Left ventricle myocardium superior (tissue), 1 donor: ENCODE measurements around the gene C14orf132. TPM values are rescaled to one million over a fixed set of nuclear protein-coding genes. Genes with fewer than 3 reads are reported as not detected.
"Not testable (repeated sequence)": the region's sequence is repeated elsewhere in the genome, so short reads cannot be mapped to it uniquely, and the experiment has no call there.

ENCODE experiments used
- ATAC-seq: fragments of 200-7000 bp; cut with Tn5 transposase; one replicate; pipeline ENCODE4 v1.9.1; 2020; ENCODE audit warnings: mild to moderate bottlenecking, moderate library complexity
- DNase-seq: peaks from one replicate; pipeline ENCODE4 v3.0.0-alpha.2; 2020
- intact Hi-C: fragments of 100-400 bp; cut with micrococcal nuclease; formaldehyde crosslinking; loops from one replicate; pipeline ENCODE4 v1.11.0; 2022
- long read RNA-seq: library from polyadenylated mRNA; unstranded; transcript quantifications from one replicate; pipeline ENCODE4 v2.0.0, GENCODE V29; 2021
- total RNA-seq: library from RNA; stranded (reverse); fragmentation: NEBNext Ultra II Directional; extraction: Animal tissue kit (Norgen Biotek cat#: 25700); gene quantifications from one replicate; pipeline ENCODE4 v1.2.1, GENCODE V29; 2021
- donor health status: DM: no; HTN: yes; CAD: no; lungs with severe emphysema.

C14orf132 gene
- total RNA-seq, result 2.4 TPM
- long read RNA-seq, partial matches to known transcripts, result 0 of 1 reads
- long read RNA-seq, other reads (novel, unspliced or antisense), result 1 of 1 reads

GRCh38 chr14:96038920-96039632 lies at the start of gene C14orf132:
C14orf132 (plus strand) TSS chr14:96039362; CDS start chr14:96039501, 139 bp downstream.
- DNase-seq (peak; percentile 80), ATAC-seq (peak; percentile 96)
- intact Hi-C loops, result no loop called here

- DNase-seq, result no peak
- intact Hi-C loops, result loop anchor here (2.0 to 5.0 kb wide), 2 partner anchors 278 to 433 kb away; no protein-coding TSS in a partner anchor
- ATAC-seq, result no peak
Measured at GRCh38 chr14:95993768-95994592, 45.2 kb upstream of the C14orf132 start.

- intact Hi-C loops, result loop anchor here (2.0 to 5.0 kb wide), 2 partner anchors 278 to 434 kb away; no protein-coding TSS in a partner anchor
- no peak for DNase-seq
Measured at GRCh38 chr14:95994593-95994928, 44.6 kb upstream of the C14orf132 start.

GRCh38 chr14:95998656-95999055 lies 40.5 kb upstream of the C14orf132 start:
- ATAC-seq, result no peak
- intact Hi-C loops, result no loop called here
- DNase-seq, result no peak

More at GRCh38 chr14:95994593-95994928, 44.6 kb upstream of the C14orf132 start:
- no peak for ATAC-seq

DNA sequence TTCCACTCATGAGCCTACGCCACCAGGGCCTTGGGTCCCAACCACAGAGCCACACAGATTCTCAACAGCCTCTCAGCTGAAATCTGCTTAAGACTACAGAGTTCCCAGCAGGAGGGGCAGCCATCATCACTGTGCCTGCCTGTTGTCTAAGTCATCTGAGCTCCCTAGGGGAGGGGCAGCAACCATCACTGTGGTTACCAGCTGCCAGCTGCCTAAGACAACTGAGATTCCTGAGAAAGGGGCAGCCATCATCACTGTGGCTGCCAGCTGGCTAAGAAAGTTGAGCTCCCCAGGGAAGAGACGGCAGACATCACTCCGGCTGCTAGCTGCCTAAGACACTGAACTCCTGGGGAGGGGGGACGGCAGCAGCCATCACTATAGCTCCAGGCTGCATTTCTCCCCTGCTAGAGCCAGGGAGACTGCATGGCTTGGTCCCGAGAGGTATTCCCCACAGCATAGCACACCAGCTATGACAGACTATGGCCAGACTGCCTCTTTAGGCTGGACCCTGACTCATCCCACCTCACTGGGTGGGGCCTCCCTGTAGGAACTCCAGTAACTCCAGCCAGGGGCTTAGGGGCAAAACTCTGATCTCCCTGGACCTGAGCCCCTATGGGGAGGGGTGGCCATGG lies 37.2 kb upstream of the C14orf132 start:
- no peak for DNase-seq
- no peak for ATAC-seq
- intact Hi-C loops, result no loop called here

DNA sequence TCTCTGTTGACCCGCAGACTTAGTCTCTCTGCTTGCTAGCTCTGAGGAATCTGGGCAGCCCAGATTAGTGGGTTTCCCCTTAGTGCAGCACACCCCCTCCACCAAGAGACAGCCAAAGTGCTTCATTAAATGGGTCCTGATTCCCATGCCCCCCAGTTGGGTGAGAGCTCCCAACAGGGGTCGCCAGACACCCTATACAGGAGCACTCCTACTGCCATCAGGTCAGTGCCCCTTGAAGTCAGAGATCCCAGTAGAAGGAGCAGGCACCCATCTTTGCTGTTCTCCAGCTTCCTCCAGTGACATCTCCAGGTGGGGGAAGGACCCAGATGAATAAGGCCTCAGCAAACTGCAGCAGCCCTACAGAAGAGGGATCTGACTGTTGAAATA lies 36.7 kb upstream of the C14orf132 start:
- no peak for ATAC-seq
- intact Hi-C loops, result no loop called here
- no peak for DNase-seq

GRCh38 chr14:96011131-96011530 lies 28.0 kb upstream of the C14orf132 start:
- ATAC-seq (no peak), DNase-seq (no peak)
- intact Hi-C loops, result no loop called here

DNA sequence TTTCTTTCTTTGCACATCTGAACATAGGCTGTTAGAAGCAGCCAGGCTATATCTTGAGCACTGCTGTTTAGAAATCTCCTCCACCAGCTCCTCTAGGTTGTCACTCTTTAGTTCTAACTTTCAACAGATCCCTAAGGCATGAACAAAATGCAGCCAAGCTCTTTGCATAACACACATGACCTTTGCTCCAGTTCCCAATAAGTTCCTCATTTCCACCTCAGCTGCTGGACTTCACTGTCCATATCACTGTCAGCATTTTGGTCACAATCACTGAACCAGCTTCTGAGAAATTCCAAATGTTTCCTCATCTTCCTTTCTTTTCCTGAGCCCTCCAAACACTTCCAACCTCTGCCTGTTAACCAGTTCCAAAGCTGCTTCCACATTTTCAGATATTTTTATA lies 27.6 kb upstream of the C14orf132 start:
- intact Hi-C loops, result no loop called here
- ATAC-seq (no peak), DNase-seq (no peak)

DNA sequence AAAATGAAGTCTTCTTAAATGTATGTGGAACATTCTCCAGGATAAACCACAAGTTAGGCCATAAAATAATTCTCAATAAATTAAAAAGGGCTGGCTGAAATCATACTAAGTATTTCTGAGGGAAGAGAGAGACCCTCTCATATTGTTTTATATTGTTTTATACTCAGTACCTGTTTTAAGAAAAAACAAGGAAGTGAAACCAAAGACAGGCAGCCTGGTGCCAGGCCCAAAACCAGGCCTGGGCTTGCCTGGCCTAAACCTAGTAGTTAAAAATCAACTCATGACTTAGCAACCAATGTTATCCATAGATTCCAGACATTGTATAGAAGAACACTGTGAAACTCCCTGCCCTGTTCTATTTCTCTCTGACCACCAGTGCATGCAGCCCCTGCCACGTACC lies 26.4 kb upstream of the C14orf132 start:
- ATAC-seq, intact Hi-C loops: not testable (repeated sequence)

DNA sequence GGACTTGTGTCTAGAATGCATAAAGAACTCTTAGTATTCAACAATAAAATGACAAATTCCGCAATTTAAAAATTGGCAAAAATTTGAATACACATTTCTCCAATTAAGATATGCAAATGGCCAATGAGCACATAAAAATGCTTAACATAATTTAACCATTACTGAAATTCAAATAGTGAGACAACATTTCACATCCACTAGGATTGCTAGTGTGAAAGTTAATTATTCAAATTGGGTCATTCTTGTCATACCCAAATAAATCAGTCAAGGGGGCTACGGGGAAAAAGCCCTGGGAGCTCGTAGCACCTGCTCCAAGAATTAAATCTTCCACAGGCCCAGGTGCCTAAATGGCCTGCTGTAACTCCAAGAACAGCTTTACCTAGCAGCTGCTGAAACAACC lies 25.0 kb upstream of the C14orf132 start:
- DNase-seq (no peak), ATAC-seq (no peak)
- intact Hi-C loops, result no loop called here

More for the DNA sequence above, 26.4 kb upstream of the C14orf132 start:
- DNase-seq, result not testable (repeated sequence)

DNA sequence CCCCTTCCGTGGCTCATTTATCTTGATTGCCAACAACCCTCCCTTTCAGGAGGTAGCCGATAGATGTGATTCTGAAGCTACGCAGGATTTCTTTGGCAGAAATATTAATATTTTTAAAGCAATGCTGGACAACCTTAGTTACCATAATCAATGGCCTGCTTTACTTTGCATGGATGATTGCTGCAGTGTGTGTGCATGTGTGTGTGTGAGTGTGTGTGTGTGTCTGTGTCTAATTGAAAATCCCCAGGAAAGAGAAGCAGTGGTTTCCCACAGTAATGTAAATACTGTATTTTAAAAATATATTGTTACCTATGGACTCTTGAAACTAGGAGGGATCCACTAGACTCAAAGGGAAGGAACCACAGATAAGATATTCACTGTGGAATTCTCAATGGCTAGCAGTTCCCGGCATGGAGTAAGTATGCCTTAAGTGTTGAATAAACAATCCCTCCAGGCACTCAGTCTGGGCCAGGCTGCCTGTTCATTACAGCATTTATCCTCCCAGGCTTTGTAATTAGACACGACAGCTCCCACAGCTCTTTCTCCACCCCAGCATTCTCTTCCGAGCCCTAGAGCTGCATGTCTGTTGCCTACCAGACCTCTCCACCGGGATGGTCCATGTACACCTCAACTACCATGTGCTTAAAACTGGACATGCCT lies 22.5 kb upstream of the C14orf132 start:
- DNase-seq (no peak), ATAC-seq (no peak)
- intact Hi-C loops, result no loop called here

GRCh38 chr14:96017882-96018281 lies 21.3 kb upstream of the C14orf132 start:
- intact Hi-C loops, result no loop called here
- ATAC-seq, result no peak

DNA sequence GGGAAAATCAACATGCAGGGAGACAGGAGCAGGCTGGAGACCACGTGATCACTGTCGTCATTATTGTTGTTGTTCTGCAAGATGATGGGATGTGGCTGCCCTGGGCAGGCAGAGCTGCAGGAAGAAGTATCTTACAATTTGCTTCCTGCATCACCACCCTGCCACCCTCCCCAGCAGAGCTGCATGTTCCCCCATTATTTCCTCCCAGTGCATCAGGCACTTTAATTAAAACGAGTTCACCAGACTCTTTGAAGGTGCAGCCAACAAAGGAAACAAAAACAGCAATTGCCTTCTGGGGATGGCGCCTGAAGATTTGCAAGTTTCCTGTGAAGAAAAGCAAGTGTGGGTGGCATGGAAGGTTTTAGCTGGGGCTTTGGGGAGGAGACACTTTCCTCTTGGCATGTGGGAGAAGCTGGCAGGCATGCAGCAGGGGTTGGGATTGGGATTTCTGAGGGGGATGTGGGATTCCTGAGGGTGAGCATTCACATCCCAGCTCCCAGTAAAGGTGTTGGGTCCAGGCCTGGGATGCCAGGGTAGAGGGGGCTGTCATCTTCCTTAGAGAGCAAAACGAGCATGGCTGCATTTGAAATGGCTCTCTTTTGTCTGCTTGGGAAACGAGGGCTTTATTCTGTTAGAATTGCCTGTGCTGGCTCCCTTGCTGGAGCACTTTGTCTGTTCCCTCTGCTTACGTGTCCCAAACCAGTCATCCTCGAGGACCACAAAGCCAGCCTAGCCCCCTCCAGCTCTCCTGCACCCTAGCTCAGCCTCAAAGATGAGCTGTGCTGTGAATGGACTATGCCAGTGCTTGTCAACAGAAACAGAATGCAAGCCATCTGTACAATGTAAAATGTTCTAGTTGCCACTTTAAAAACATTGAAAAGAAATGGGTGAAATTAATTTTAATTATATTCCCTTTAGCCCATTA lies 11.5 kb upstream of the C14orf132 start:
- intact Hi-C loops, result no loop called here

More at GRCh38 chr14:96017882-96018281, 21.3 kb upstream of the C14orf132 start:
- no peak for DNase-seq

DNA sequence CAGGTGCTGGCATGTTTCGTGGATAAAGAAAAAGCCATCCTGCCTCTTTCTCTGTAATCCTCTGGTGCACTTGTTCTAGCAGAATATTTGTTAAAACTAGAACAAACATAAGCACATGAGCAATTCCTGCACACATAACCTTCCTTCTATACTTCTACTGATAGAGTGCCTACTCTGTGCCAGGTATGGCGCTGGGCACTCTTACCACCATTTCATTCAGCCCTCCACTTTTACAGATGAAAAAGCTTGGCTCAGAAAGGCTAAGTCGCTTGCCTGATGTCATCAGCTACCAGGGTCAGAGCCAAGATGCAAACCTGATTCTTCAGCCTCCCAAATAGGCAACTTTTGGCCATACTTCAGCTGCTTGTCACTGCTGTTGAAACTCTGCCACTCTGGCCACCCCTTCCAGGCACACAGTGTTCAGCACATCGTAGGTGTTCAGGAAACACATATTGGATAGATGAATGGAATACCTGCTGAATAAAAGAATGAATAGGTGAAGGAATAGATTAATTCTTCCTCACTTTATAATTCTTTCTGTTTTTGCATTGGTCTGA lies 10.0 kb upstream of the C14orf132 start:
- DNase-seq (no peak), ATAC-seq (no peak)
- intact Hi-C loops, result no loop called here

More for the DNA sequence above, 11.5 kb upstream of the C14orf132 start:
- DNase-seq, result no peak
- no peak for ATAC-seq

GRCh38 chr14:96030108-96030760 lies 8.9 kb upstream of the C14orf132 start:
- ATAC-seq, result no peak
- no peak for DNase-seq
- intact Hi-C loops, result no loop called here

GRCh38 chr14:96031691-96032090 lies 7.5 kb upstream of the C14orf132 start:
- no peak for DNase-seq
- intact Hi-C loops, result no loop called here
- no peak for ATAC-seq

GRCh38 chr14:96035456-96035855 lies 3.7 kb upstream of the C14orf132 start:
- intact Hi-C loops, result no loop called here
- ATAC-seq (no peak), DNase-seq (no peak)
